Fibroblast of mammary gland (primary cell): ENCODE data around the gene NUBPL.
A peak's percentile ranks its signal among the peaks of the same experiment; 100 is the strongest.
"Not testable (repeated sequence)": the region's sequence is repeated elsewhere in the genome, so short reads cannot be mapped to it uniquely, and the experiment has no call there.

Source experiments
- DNase-seq: peaks from one replicate; pipeline ENCODE4 v3.0.0-alpha.2; 2010; ENCODE audit warnings: low read depth
- H3K4me3 ChIP-seq: 2 replicates; pipeline ENCODE4 v1.5.1; 2011; ENCODE audit warnings: low read depth, mild to moderate bottlenecking, low read length, moderate library complexity; ENCODE audit not compliant: control insufficient read depth
- TF ChIP-seq, protein P1 (sequence below): conservative IDR thresholded peaks from 2 replicates; pipeline ENCODE4 v1.5.1; 2011; ENCODE audit warnings: low read depth, low read length, inconsistent platforms; ENCODE audit not compliant: control insufficient read depth, insufficient read depth

Gene NUBPL

DNA sequence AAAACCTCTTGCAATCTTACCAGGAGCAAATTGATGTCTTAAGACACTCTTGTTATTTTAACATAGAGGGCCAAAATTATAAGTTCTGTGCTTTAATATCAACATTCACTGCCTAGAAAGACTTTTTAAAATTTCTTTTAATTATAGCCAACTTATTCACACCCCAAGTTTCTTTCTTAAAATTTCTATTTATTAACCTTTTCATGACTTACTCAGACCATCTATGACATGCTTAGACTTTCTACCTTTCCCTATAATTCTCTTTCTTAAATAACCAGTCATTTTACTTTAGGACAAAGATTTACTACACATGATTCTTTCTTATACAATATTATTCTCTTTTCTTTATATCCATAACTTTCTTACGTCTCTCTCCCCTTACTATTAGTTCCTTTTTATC lies 220.4 kb downstream of the NUBPL start:
- peak; percentile 23 for DNase-seq
- TF ChIP-seq, protein P1, sequence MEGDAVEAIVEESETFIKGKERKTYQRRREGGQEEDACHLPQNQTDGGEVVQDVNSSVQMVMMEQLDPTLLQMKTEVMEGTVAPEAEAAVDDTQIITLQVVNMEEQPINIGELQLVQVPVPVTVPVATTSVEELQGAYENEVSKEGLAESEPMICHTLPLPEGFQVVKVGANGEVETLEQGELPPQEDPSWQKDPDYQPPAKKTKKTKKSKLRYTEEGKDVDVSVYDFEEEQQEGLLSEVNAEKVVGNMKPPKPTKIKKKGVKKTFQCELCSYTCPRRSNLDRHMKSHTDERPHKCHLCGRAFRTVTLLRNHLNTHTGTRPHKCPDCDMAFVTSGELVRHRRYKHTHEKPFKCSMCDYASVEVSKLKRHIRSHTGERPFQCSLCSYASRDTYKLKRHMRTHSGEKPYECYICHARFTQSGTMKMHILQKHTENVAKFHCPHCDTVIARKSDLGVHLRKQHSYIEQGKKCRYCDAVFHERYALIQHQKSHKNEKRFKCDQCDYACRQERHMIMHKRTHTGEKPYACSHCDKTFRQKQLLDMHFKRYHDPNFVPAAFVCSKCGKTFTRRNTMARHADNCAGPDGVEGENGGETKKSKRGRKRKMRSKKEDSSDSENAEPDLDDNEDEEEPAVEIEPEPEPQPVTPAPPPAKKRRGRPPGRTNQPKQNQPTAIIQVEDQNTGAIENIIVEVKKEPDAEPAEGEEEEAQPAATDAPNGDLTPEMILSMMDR = no peak
- no peak overlapping the region for H3K4me3 ChIP-seq

DNA sequence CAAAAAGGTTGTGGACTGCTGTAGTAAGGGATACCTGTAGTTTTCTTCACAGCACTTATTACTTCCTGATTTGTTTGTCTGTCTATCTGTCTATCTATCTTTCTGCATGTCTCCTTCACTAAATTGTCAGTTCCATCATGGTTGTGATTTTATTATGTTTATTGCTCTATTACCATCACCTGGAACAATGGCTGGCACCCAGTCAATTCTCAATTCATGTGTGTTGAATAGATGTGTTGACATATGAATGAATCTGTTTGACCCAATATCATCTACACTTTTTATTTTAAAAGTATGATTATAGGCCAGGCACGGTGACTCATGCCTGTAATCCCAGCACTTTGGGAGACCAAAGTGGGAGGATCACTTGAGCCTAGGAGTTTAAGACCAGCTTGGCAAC lies 224.4 kb downstream of the NUBPL start:
- TF ChIP-seq, protein P1 = no peak
- DNase-seq = no peak
- no peak overlapping the region for H3K4me3 ChIP-seq

DNA sequence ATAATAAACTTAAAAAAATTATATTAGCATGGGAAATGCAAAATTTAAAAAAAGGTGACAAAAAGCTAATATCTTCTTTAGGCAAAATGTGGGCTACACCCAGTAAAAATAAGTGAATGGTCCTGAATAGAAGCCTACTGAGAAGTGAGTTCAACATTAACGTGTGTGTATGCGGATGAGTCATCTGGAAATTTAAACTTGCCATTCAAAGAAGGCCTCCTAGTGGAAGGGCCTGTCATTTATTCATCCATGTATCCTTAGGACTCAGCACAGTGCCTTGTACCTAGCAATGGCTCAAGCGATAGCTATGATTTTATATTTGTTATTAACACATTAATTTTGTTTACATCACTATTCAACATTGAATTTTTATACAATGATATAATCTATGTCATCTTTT lies 226.2 kb downstream of the NUBPL start:
- TF ChIP-seq, protein P1 = peak; percentile 29
- peak; percentile 47 for DNase-seq
- no peak overlapping the region for H3K4me3 ChIP-seq

DNA sequence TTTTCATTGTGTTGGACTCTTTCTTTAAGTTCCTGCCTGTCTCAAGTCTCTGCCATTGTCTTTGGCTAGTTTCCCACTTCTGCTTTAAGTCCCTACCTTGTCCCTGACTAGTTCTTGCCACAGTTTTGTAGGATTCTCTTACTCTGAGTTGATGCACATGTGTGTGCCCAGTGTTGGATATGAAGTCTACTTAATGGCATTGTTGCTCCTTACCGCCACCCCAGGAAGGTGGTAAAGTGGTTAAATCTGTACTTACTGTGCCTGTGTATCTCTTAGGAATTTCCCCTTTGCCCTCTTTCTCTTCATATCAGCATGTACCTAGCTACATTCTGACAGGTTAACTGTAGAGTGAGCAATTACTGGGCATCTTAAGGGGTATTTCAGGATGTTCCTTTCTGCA lies 227.1 kb downstream of the NUBPL start:
- DNase-seq = no peak
- TF ChIP-seq, protein P1 = no peak
- H3K4me3 ChIP-seq = no peak overlapping the region

DNA sequence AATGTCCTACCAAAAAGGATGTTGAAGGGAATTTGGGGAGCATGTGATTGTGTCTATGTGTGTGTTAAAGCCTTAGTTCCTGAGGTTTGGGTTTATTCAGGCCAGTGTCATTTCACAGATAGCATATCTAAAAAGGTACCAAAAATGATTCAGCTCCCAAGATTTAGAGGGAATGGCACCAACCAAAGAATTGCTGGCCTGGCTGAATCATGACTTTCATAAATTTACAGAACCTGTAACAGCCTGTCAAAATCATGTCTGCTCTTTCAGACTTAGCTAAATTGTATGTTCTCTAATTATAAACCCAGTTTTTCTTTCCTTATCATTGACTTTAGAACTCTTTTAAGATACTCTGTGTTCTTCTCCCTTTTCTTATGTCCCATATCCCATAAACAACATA lies 231.5 kb downstream of the NUBPL start:
- TF ChIP-seq, protein P1 = no peak
- DNase-seq = no peak

DNA sequence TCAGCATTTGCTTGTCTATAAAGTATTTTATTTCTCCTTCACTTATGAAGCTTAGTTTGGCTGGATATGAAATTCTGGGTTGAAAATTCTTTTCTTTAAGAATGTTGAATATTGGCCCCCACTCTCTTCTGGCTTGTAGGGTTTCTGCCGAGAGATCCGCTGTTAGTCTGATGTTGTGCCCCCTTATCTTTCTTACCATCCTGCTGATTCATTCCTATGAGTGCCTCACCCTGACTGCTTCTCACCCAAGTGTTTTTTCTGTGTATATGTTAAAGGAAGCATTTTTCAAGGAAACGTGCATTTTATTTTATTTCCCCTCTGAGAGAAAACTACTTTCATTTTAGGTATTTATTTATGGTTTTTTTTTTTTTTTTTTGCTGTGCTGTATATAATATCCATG lies 236.7 kb downstream of the NUBPL start:
- not testable (repeated sequence) for DNase-seq, H3K4me3 ChIP-seq

More for the DNA sequence above, 231.5 kb downstream of the NUBPL start:
- no peak overlapping the region for H3K4me3 ChIP-seq

DNA sequence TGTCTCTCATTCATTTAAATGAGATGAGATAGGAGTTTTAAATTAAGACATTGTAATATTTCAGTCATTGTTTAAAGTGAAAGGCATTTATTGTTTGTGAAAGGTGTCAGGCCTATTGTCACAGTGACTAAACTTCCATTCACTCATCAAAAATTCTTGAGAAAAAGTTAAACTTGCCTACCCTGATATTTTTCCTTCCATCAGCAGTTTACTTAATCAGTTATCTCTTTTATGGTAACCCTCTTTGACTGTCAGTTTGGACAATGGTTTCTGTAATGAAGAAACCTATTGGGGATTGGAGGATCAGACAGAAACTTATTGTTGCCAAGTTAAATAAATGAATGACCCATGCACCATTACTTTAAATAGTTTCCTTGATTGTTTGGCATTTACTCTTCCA lies 241.6 kb downstream of the NUBPL start:
- no peak overlapping the region for H3K4me3 ChIP-seq
- no peak for DNase-seq
- TF ChIP-seq, protein P1 = no peak
